ENCODE measurements around the gene CCDC50. TPM values are rescaled to one million over a fixed set of nuclear protein-coding genes. Genes with fewer than 3 reads are reported as not detected.

Gene CCDC50
- total RNA-seq (2014; rRNA removed; shearing (Covaris generic)) = 68.0 and 78.6 TPM in 2 replicates

GRCh38 chr3:191328962-191329653, at the start of gene CCDC50:
TSS of gene CCDC50 (plus strand) at chr3:191329394. CDS start at chr3:191329675, 281 bp downstream.

GRCh38 chr3:191329654-191330529, 698 bp downstream of the CCDC50 start, which contains the start of gene UTS2B:
TSS of gene UTS2B (minus strand) at chr3:191330526. CDS start at chr3:191282189, 48,337 bp downstream.

Other genes starting within 250 kb of the CCDC50 start
- gene OSTN, start 130.2 kb upstream of the CCDC50 start, total RNA-seq (2014; rRNA removed; shearing (Covaris generic)) = not detected in 2 replicates
- not detected in 2 replicates for gene UTS2B, start 1.1 kb downstream of the CCDC50 start, total RNA-seq (2014; rRNA removed; shearing (Covaris generic))
- gene PYDC2, start 131.8 kb downstream of the CCDC50 start, total RNA-seq (2014; rRNA removed; shearing (Covaris generic)) = not detected in 2 replicates